B cell (primary cell): ENCODE data around the gene TTYH1. TPM values are rescaled to one million over a fixed set of nuclear protein-coding genes. Genes with fewer than 3 reads are reported as not detected.

Experiments
- ATAC-seq: fragments of 200-7000 bp; cut with Tn5 transposase; one replicate; pipeline ENCODE4 v1.10.0; 2021; ENCODE audit warnings: low read depth, mild to moderate bottlenecking, moderate number of reproducible peaks, moderate library complexity
- CTCF ChIA-PET: fragments of 350-600 bp; sonication (Branson Sonifier 250); formaldehyde crosslinking; loops from one replicate; lab custom pipeline; 2021; ENCODE audit warnings: antibody characterized with exemption, inconsistent platforms; lab: Charles Lee
- POLR2A ChIA-PET: fragments of 350-600 bp; sonication (Branson Sonifier 250); formaldehyde crosslinking; loops from one replicate; lab custom pipeline; 2021; ENCODE audit warnings: antibody characterized with exemption; lab: Charles Lee
- DNase-seq: peaks from one replicate; pipeline ENCODE4 v3.0.0; 2013
- H2AFZ ChIP-seq: 2 replicates; pipeline ENCODE4 v1.6.1; 2012; ENCODE audit warnings: mild to moderate bottlenecking, low read depth, low read length; ENCODE audit not compliant: insufficient read depth, poor library complexity, severe bottlenecking
- H3K27ac ChIP-seq, 2 donors: 1 replicate in 1 of 2; 2 replicates in 1 of 2; pipeline ENCODE4 v1.5.1; 2012 to 2013; ENCODE audit warnings: low read length in 2 of 2, mild to moderate bottlenecking in 2 of 2, moderate library complexity in 1 of 2
- H3K27me3 ChIP-seq, 4 experiments: fragments of 200-600 bp in 1 of 4; sonication (generic) in 1 of 4; replicated peaks in 1 of 4; 1 replicate in 2 of 4; 2 replicates in 2 of 4; pipeline versions ENCODE4 v1.6.1 to v1.7.0; 2013 to 2016; ENCODE audit warnings: low read length in 3 of 4, mild to moderate bottlenecking in 2 of 4, mixed read lengths in 1 of 4, moderate library complexity in 1 of 4; ENCODE audit not compliant: insufficient read depth in 4 of 4, control insufficient read depth in 3 of 4; ENCODE audit errors: control extremely low read depth in 1 of 4
- H3K36me3 ChIP-seq, 2 experiments: replicated peaks in 1 of 2; 1 replicate in 1 of 2; 2 replicates in 1 of 2; pipeline versions ENCODE4 v1.6.1 to v1.7.1; 2013; ENCODE audit warnings: low read length in 1 of 2; ENCODE audit not compliant: insufficient read depth in 2 of 2, control insufficient read depth in 1 of 2; ENCODE audit errors: control extremely low read depth in 1 of 2, extremely low read depth in 1 of 2
- H3K4me1 ChIP-seq, 2 donors: fragments of 200-600 bp in 1 of 2; sonication (generic) in 1 of 2; 1 replicate in 1 of 2; 2 replicates in 1 of 2; pipeline versions ENCODE4 v1.5.1 to v1.6.1; 2013 to 2017; ENCODE audit warnings: low read length in 2 of 2; ENCODE audit not compliant: control insufficient read depth in 2 of 2, insufficient read depth in 2 of 2
- H3K4me2 ChIP-seq: replicated peaks from 2 replicates; pipeline ENCODE3; 2012; ENCODE audit warnings: mild to moderate bottlenecking, low read depth, low read length; ENCODE audit not compliant: poor library complexity, severe bottlenecking
- H3K4me3 ChIP-seq, 5 experiments: fragments of 200-600 bp in 1 of 5; sonication (generic) in 1 of 5; 1 replicate in 3 of 5; 2 replicates in 2 of 5; pipeline versions ENCODE4 v1.5.1 to v1.7.0; 2011 to 2016; ENCODE audit warnings: low read length in 4 of 5, mild to moderate bottlenecking in 4 of 5, low read depth in 2 of 5, control low read depth in 1 of 5, moderate library complexity in 1 of 5; ENCODE audit not compliant: insufficient read depth in 1 of 5; ENCODE audit errors: control extremely low read depth in 1 of 5, extremely low read depth in 1 of 5
- H3K79me2 ChIP-seq: fragments of 200-600 bp; sonication (generic); one replicate; pipeline ENCODE4 v1.6.0; 2016; ENCODE audit warnings: low read length; ENCODE audit not compliant: control insufficient read depth, insufficient read depth
- H3K9ac ChIP-seq: fragments of 200-600 bp; sonication (generic); 2 replicates; pipeline ENCODE4 v1.6.1; 2017; ENCODE audit warnings: mild to moderate bottlenecking, low read length, moderate library complexity
- H3K9me3 ChIP-seq, 3 donors: one replicate each; pipeline versions ENCODE4 v1.6.1 to v1.7.1; 2013; ENCODE audit warnings: low read length in 2 of 3; ENCODE audit not compliant: control insufficient read depth in 2 of 3, insufficient read depth in 1 of 3; ENCODE audit errors: control extremely low read depth in 1 of 3
- H4K20me1 ChIP-seq: 2 replicates; pipeline ENCODE4 v1.6.0; 2012; ENCODE audit warnings: mild to moderate bottlenecking, low read length; ENCODE audit not compliant: insufficient read depth, control insufficient read depth, poor library complexity, severe bottlenecking
- H3K27ac Mint-ChIP-seq: one replicate; pipeline ENCODE4 v1.8.0; 2021; ENCODE audit warnings: mixed read lengths
- H3K27me3 Mint-ChIP-seq: one replicate; pipeline ENCODE4 v1.8.0; 2021; ENCODE audit warnings: mixed read lengths
- H3K4me1 Mint-ChIP-seq: one replicate; pipeline ENCODE4 v1.8.0; 2021; ENCODE audit warnings: mixed read lengths
- H3K4me3 Mint-ChIP-seq: one replicate; pipeline ENCODE4 v1.8.0; 2021; ENCODE audit warnings: mixed read lengths
- H3K9me3 Mint-ChIP-seq: one replicate; pipeline ENCODE4 v1.8.0; 2022; ENCODE audit warnings: mixed read lengths; ENCODE audit not compliant: insufficient read depth
- EZH2 ChIP-seq: IDR thresholded peaks from 2 replicates; pipeline ENCODE4 v1.6.1; 2012; ENCODE audit warnings: borderline replicate concordance, low read depth, mild to moderate bottlenecking, moderate library complexity, low read length; ENCODE audit not compliant: insufficient read depth, poor library complexity, severe bottlenecking
- WGBS: methylation state at CpG from one replicate; pipeline ENCODE4 v1.1.5; 2013; ENCODE audit warnings: missing lambda C conversion rate; ENCODE audit not compliant: insufficient coverage; 5-methylcytosine and 5-hydroxymethylcytosine counted together
- intact Hi-C: fragments of 100-400 bp; cut with micrococcal nuclease; formaldehyde crosslinking; loops from one replicate; pipeline ENCODE4 v1.10.0; 2022
- polyA plus RNA-seq: library from polyadenylated mRNA; depleted of rRNA; stranded (reverse); fragments of >200 nt; gene quantifications from 2 replicates; pipeline ENCODE4 v1.2.3, GENCODE V29; 2012
- total RNA-seq, 2 donors: library from RNA; stranded (reverse); fragments of 120-200 nt in 1 of 2; gene quantifications; 1 replicate in 1 of 2; 2 replicates in 1 of 2; pipeline versions ENCODE4 v1.2.3 to v1.2.4, GENCODE V29; 2013 to 2022
- TF ChIP-seq, protein P1 (sequence below): fragments of 200-600 bp; IDR thresholded peaks from one replicate; pipeline ENCODE4 v1.8.0; 2022; ENCODE audit warnings: antibody characterized with exemption, mild to moderate bottlenecking

Gene TTYH1
- total and polyA plus RNA-seq, 2 donors (not counting 1 experiment from before 2014, with no cell fraction given): not detected

DNA sequence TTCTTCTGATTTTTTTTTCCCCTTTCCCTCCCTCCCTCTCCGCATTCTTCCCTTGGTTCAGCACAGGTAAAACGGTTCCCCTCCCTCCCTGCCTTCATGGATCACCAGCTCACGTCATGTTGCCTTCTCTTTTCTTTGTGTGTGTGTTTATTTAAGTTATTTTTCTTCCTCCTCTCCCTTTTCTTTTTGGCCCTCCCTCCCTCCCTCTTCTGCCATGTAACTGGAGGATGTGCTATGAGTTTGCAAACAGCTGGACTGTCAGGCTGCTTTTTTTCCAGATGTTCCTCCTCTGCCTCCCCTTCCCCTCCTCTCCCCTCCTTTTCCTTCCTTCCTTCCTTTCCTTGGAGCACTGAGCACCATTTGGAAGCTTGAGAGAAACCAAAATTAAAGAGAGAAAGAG is 46.3 kb downstream of the TTYH1 start:
- ATAC-seq: no peak

DNA sequence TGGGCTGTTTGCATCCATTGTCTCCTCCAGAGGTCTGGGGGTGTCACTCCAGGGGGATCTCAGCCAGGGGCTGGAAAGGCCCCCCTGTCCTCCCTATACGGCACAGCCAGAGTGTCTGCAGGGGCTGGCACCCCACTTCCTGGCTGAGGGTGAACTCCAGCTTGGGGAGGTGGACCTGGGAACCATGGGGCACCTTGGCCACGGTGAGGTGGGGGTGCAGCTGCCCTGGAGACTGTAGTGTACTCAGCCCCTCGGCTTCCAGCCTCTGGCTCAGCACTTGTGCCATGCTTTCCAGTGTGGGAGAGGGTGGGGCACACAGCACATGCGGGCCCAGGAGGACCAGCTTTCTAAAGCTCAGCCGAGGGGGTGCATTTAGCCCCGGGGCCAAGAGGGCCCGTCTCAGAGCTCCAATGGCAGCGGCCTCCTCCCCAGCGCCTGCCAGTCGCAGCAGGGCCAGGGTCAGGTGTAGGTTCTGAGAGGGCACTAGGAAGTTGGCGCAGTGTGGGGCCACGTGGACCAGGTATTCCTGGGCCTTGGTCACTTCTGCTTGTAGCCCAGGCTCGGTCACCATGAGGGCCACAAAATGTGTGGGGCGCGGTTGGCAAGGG is 46.9 kb downstream of the TTYH1 start:
- peak; percentile 48 for DNase-seq
- no peaks in the 10 kb centered on the region for H3K27me3 Mint-ChIP-seq
- H3K79me2 ChIP-seq: peaks cover 23% of the 10 kb centered on the region
- H3K4me1 Mint-ChIP-seq: peaks cover 23% of the 10 kb centered on the region
- H3K4me2 ChIP-seq: peak overlapping the region; percentile 100
- CTCF ChIA-PET: no interaction called here
- 92% methylated on average over 15 of the region's 15 CpGs for WGBS
- no peak overlapping the region for H3K9ac ChIP-seq
- H3K27ac Mint-ChIP-seq: peak overlapping the region; percentile 61
- H3K27ac ChIP-seq: peak overlapping the region; percentile 54 to 84
- peaks cover 0 to 46% of the 10 kb centered on the region in 2 experiments for H3K36me3 ChIP-seq
- H4K20me1 ChIP-seq: peaks cover 57% of the 10 kb centered on the region
- H3K4me3 ChIP-seq: peak overlapping the region in 1 of 5 experiments; percentile 77
- peaks cover 16 to 29% of the 10 kb centered on the region in 2 donors for H3K4me1 ChIP-seq
- ATAC-seq: no peak
- H3K9me3 ChIP-seq: peaks cover 0 to 26% (median 0%) of the 10 kb centered on the region in 3 donors
- no peaks in the 10 kb centered on the region for H3K9me3 Mint-ChIP-seq
- H2AFZ ChIP-seq: no peak overlapping the region
- POLR2A ChIA-PET: interaction anchor here (0.5 to 1.7 kb wide), 4 partner anchors 9 to 19 kb away, joined by 3 to 8 read pairs (median 4); partner anchors contain the start of gene LENG8
- TF ChIP-seq, protein P1, sequence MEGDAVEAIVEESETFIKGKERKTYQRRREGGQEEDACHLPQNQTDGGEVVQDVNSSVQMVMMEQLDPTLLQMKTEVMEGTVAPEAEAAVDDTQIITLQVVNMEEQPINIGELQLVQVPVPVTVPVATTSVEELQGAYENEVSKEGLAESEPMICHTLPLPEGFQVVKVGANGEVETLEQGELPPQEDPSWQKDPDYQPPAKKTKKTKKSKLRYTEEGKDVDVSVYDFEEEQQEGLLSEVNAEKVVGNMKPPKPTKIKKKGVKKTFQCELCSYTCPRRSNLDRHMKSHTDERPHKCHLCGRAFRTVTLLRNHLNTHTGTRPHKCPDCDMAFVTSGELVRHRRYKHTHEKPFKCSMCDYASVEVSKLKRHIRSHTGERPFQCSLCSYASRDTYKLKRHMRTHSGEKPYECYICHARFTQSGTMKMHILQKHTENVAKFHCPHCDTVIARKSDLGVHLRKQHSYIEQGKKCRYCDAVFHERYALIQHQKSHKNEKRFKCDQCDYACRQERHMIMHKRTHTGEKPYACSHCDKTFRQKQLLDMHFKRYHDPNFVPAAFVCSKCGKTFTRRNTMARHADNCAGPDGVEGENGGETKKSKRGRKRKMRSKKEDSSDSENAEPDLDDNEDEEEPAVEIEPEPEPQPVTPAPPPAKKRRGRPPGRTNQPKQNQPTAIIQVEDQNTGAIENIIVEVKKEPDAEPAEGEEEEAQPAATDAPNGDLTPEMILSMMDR: no peak
- TF ChIP-seq EZH2: no peak
- peak overlapping the region; percentile 34 for H3K4me3 Mint-ChIP-seq
- intact Hi-C loops: loop anchor here (5.0 kb wide), 1 partner anchor 595 kb away; the partner anchor contains the start of gene MYADM
- H3K27me3 ChIP-seq: no peaks in the 10 kb centered on the region

More for the DNA sequence above, 46.3 kb downstream of the TTYH1 start:
- Histone ChIP-seq H3K27ac (no peak overlapping the region), H3K4me2 (peak overlapping the region; percentile 100), H3K36me3 (peaks cover 0 to 51% of the 10 kb centered on the region in 2 experiments), H3K9ac (no peak overlapping the region), H3K79me2 (peaks cover 28% of the 10 kb centered on the region), H4K20me1 (peaks cover 62% of the 10 kb centered on the region), H3K9me3 (peaks cover 0 to 26% (median 0%) of the 10 kb centered on the region in 3 donors), H2AFZ (no peak overlapping the region), H3K27me3 (no peaks in the 10 kb centered on the region), H3K4me1 (peaks cover 16 to 29% of the 10 kb centered on the region in 2 donors), H3K4me3 (no peak overlapping the region)
- no peaks in the 10 kb centered on the region for H3K9me3 Mint-ChIP-seq
- peak overlapping the region; percentile 61 for H3K27ac Mint-ChIP-seq
- no CpG with 5 or more reads among the region's 3 CpGs for WGBS
- peaks cover 23% of the 10 kb centered on the region for H3K4me1 Mint-ChIP-seq
- intact Hi-C loops: loop anchor here (5.0 kb wide), 1 partner anchor 594 kb away; the partner anchor contains the start of gene MYADM
- ChIA-PET CTCF (no interaction called here), POLR2A (interaction anchor here (0.6 to 1.7 kb wide), 4 partner anchors 8 to 1177 kb away, joined by 3 to 8 read pairs (median 5); partner anchors contain the start of gene LENG8)
- H3K4me3 Mint-ChIP-seq: peak overlapping the region; percentile 34
- TF ChIP-seq, protein P1: no peak
- no peak for TF ChIP-seq EZH2
- no peaks in the 10 kb centered on the region for H3K27me3 Mint-ChIP-seq
- no peak for DNase-seq
